Panc1 (cell line): Measurements from ENCODE around the gene IFNAR2. TPM values are rescaled to one million over a fixed set of nuclear protein-coding genes. Genes with fewer than 3 reads are reported as not detected.

Source experiments
- ATAC-seq: fragments of 200-7000 bp; cut with Tn5 transposase; 2 replicates; pipeline ENCODE4 v1.9.1; 2020; ENCODE audit warnings: mild to moderate bottlenecking, moderate library complexity
- BruUV-seq: library from RNA; stranded (reverse); fragments of 400-500 nt; replicated peaks from 2 replicates; lab custom pipeline; 2021; lab: Mats Ljungman, UMichigan
- CTCF ChIA-PET: fragments of 300-600 bp; sonication (Branson Sonifier 250); formaldehyde crosslinking; loops from one replicate; lab custom pipeline; 2022; ENCODE audit warnings: antibody characterized with exemption; lab: Charles Lee
- POLR2A ChIA-PET: fragments of 300-600 bp; sonication (Branson Sonifier 250); formaldehyde crosslinking; loops from one replicate; lab custom pipeline; 2022; ENCODE audit warnings: antibody characterized with exemption; lab: Charles Lee
- DNase-seq: peaks from one replicate; pipeline ENCODE4 v3.0.0-alpha.2; 2010; ENCODE audit warnings: low read depth, low spot score
- H3K27ac ChIP-seq: 2 replicates; pipeline ENCODE4 v1.5.1; 2011; ENCODE audit warnings: mild to moderate bottlenecking, low read length, inconsistent platforms
- H3K27me3 ChIP-seq: fragments of 200-500 bp; sonication (Bioruptor generic); 2 replicates; pipeline ENCODE4 v1.6.0; 2014; ENCODE audit warnings: low read length, inconsistent platforms; ENCODE audit not compliant: control insufficient read depth, insufficient read depth
- H3K36me3 ChIP-seq: fragments of 200-500 bp; sonication (Bioruptor generic); 2 replicates; pipeline ENCODE4 v1.5.1; 2014; ENCODE audit warnings: inconsistent platforms, mild to moderate bottlenecking, low read length, moderate library complexity; ENCODE audit not compliant: control insufficient read depth, insufficient read depth
- H3K4me1 ChIP-seq: 2 replicates; pipeline ENCODE4 v1.5.1; 2011; ENCODE audit warnings: inconsistent platforms, mild to moderate bottlenecking, low read length, moderate library complexity; ENCODE audit not compliant: control insufficient read depth, insufficient read depth
- H3K4me3 ChIP-seq, 2 experiments: 2 replicates each; pipeline ENCODE4 v1.5.1; 2011 to 2012; ENCODE audit warnings: low read depth in 2 of 2, low read length in 2 of 2, mild to moderate bottlenecking in 2 of 2, inconsistent platforms in 1 of 2, moderate library complexity in 1 of 2
- H3K9me3 ChIP-seq: fragments of 200-500 bp; sonication (Bioruptor generic); 2 replicates; pipeline ENCODE4 v1.5.1; 2014; ENCODE audit warnings: low read depth, mild to moderate bottlenecking, inconsistent platforms, low read length, moderate library complexity; ENCODE audit not compliant: control insufficient read depth, insufficient read depth
- CTCF ChIP-seq: fragments of 450-650 bp; IDR thresholded peaks from 2 replicates; pipeline ENCODE4 v1.5.1; 2017; ENCODE audit warnings: mild to moderate bottlenecking
- POLR2AphosphoS5 ChIP-seq: IDR thresholded peaks from 2 replicates; pipeline ENCODE4 v1.6.1; 2012; ENCODE audit warnings: mild to moderate bottlenecking, low read depth, low read length, moderate library complexity
- REST ChIP-seq, 2 experiments: IDR thresholded peaks; 2 replicates each; pipeline ENCODE4 v1.6.1; 2011 to 2012; ENCODE audit warnings: low read depth in 2 of 2, control low read depth in 1 of 2, low read length in 1 of 2, mild to moderate bottlenecking in 1 of 2, moderate library complexity in 1 of 2; ENCODE audit not compliant: insufficient read depth in 1 of 2
- SIN3A ChIP-seq: IDR thresholded peaks from 2 replicates; pipeline ENCODE4 v1.6.1; 2012; ENCODE audit warnings: low read depth, mild to moderate bottlenecking, low read length, moderate library complexity, borderline replicate concordance; ENCODE audit not compliant: insufficient read depth
- TCF7L2 ChIP-seq: IDR thresholded peaks from 2 replicates; pipeline ENCODE4 v1.6.1; 2011; ENCODE audit warnings: mild to moderate bottlenecking, low read depth, low read length, inconsistent platforms
- in situ Hi-C: cut with HindIII; loops from 2 replicates; pipeline ENCODE4 v1.10.0; 2016; ENCODE audit warnings: low sequenced_read_pairs, low pct_unique_long_range_greater_than_20kb
- intact Hi-C: fragments of 100-400 bp; cut with micrococcal nuclease; formaldehyde crosslinking; loops from one replicate; pipeline ENCODE4 v1.10.0; 2022; ENCODE audit not compliant: unreplicated experiment
- total RNA-seq: library from RNA; stranded (reverse); gene quantifications from one replicate; pipeline ENCODE4 v1.2.1, GENCODE V29; 2021; ENCODE audit not compliant: unreplicated experiment

IFNAR2 gene
- total RNA-seq, 1 experiment from 2014 or later, result 18.2 TPM

GRCh38 chr21:33262921-33263320 lies 33.2 kb downstream of the IFNAR2 start:
- ATAC-seq, result no peak
- Histone ChIP-seq H3K4me3 (no peak overlapping the region), H3K4me1 (0 out of 2 replicates have a peak, but pooled peaks cover 2% of the 10 kb centered on the region), H3K27me3 (no peaks in the 10 kb centered on the region), H3K9me3 (no peaks in the 10 kb centered on the region), H3K36me3 (no peaks in the 10 kb centered on the region), H3K27ac (no peak overlapping the region)
- TF ChIP-seq TCF7L2, result no peak
- no peak for TF ChIP-seq SIN3A
- no peak for TF ChIP-seq REST (IDR thresholded peaks at IDR 0.05; ENCODE audit: insufficient read depth in 1 of 2, low read depth in 2 of 2, low read length in 1 of 2)
- no peak for TF ChIP-seq POLR2AphosphoS5
- TF ChIP-seq CTCF, result no peak
- ChIA-PET POLR2A (no interaction called here), CTCF (interaction anchor here (0.6 kb wide), 1 partner anchor 182 kb away, joined by 5 read pairs; no protein-coding TSS in a partner anchor)
- no peak for DNase-seq
- BruUV-seq, result no TSS peak
- intact Hi-C loops (no loop called here), in situ Hi-C loops (no loop called here)

GRCh38 chr21:33264561-33264960 lies 34.8 kb downstream of the IFNAR2 start:
- ATAC-seq (no peak), DNase-seq (no peak)
- intact Hi-C loops (no loop called here), in situ Hi-C loops (no loop called here)
- H3K4me1 ChIP-seq, result 0 out of 2 replicates have a peak, but pooled peaks cover 2% of the 10 kb centered on the region
- no peaks in the 10 kb centered on the region for H3K9me3 ChIP-seq
- no peak overlapping the region for H3K4me3 ChIP-seq
- no TSS peak for BruUV-seq
- TF ChIP-seq TCF7L2, result no peak
- POLR2A ChIA-PET, result no interaction called here
- no peaks in the 10 kb centered on the region for H3K27me3 ChIP-seq
- no peak overlapping the region for H3K27ac ChIP-seq
- CTCF ChIA-PET, result no interaction called here
- H3K36me3 ChIP-seq, result no peaks in the 10 kb centered on the region

GRCh38 chr21:33265664-33266049 lies 35.9 kb downstream of the IFNAR2 start:
- Histone ChIP-seq H3K9me3 (no peaks in the 10 kb centered on the region), H3K36me3 (no peaks in the 10 kb centered on the region), H3K27ac (no peak overlapping the region), H3K4me3 (peak overlapping the region; percentile 58 to 68), H3K27me3 (no peaks in the 10 kb centered on the region), H3K4me1 (0 out of 2 replicates have a peak, but pooled peaks cover 2% of the 10 kb centered on the region)
- in situ Hi-C loops, result no loop called here
- no TSS peak for BruUV-seq
- TF ChIP-seq POLR2AphosphoS5 (no peak), REST (IDR thresholded peaks at IDR 0.05; ENCODE audit: insufficient read depth in 1 of 2, low read depth in 2 of 2, low read length in 1 of 2) (peak in 1 of 2 experiments; percentile 54; a peak in 2 of 4 replicates), TCF7L2 (no peak)
- POLR2A ChIA-PET, result no interaction called here
- ATAC-seq (peak; percentile 72), DNase-seq (no peak)
- intact Hi-C loops, result no loop called here
- CTCF ChIA-PET, result no interaction called here
